SK-N-MC (cell line): ENCODE measurements around the gene JPT2.

ENCODE experiments used
- EZH2 ChIP-seq: fragments of 200-600 bp; sonication (generic); IDR thresholded peaks from one replicate; pipeline ENCODE4 v1.6.1; 2017; ENCODE audit warnings: antibody characterized with exemption
- POLR2AphosphoS5 ChIP-seq: IDR thresholded peaks from 2 replicates; pipeline ENCODE4 v1.6.1; 2012; ENCODE audit warnings: mild to moderate bottlenecking, low read depth, low read length, borderline replicate concordance

DNA sequence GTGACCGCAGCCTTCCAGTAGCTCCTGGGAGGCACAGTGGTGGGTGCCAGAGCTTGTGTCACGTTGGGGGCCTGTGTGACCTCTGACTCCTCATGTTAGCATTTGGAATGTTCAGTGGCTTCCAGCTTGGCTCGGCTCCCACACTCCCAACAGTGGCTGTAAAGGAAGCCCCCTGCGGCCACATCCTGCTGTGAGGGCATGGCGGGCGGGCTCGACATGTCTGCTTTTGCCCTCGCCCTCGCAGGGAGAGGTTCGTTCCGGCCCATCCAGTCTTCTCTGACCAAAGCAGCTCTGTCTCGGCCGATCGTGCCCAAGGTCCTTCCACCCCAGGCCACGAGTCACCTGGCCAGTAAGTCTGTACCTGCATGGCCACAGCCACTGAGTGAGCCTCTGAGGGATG lies 12.2 kb upstream of the JPT2 start:
- TF ChIP-seq EZH2 (no peak), POLR2AphosphoS5 (no peak)
